KBM-7 (cell line): ENCODE measurements around the gene KRT25.
A peak's percentile ranks its signal among the peaks of the same experiment; 100 is the strongest.
"Not testable (repeated sequence)": the region's sequence is repeated elsewhere in the genome, so short reads cannot be mapped to it uniquely, and the experiment has no call there.

Experiments
- DNase-seq: peaks from one replicate; pipeline ENCODE4 v3.0.0-alpha.2; 2015
- in situ Hi-C: fragments of 300-500 bp; cut with MboI; formaldehyde crosslinking; loops from 2 replicates; pipeline ENCODE4 v1.14.3; 2020; ENCODE audit warnings: low sequenced_read_pairs, low pct_unique_long_range_greater_than_20kb, mixed read lengths

KRT25 gene

DNA sequence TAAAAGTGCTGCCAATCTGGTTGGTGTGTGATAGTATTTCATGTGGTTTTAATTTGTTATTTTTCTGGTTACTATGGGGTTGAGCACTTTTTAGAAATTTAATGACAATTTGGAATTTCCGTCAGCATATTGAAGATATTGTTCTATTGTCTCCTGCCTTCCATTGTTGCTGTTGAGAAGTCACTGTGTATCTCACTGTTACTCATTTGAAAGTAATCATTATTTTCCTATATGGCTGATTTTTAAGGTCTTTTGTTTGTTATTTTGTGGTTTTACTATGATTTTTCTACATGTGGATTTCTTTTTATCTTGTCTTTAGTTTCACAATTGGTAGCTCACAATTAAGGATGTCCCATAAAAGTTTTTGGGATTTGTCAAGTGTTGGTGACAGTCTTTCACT lies 8.6 kb upstream of the KRT25 start:
- DNase-seq: no peak
- in situ Hi-C loops: no loop called here

DNA sequence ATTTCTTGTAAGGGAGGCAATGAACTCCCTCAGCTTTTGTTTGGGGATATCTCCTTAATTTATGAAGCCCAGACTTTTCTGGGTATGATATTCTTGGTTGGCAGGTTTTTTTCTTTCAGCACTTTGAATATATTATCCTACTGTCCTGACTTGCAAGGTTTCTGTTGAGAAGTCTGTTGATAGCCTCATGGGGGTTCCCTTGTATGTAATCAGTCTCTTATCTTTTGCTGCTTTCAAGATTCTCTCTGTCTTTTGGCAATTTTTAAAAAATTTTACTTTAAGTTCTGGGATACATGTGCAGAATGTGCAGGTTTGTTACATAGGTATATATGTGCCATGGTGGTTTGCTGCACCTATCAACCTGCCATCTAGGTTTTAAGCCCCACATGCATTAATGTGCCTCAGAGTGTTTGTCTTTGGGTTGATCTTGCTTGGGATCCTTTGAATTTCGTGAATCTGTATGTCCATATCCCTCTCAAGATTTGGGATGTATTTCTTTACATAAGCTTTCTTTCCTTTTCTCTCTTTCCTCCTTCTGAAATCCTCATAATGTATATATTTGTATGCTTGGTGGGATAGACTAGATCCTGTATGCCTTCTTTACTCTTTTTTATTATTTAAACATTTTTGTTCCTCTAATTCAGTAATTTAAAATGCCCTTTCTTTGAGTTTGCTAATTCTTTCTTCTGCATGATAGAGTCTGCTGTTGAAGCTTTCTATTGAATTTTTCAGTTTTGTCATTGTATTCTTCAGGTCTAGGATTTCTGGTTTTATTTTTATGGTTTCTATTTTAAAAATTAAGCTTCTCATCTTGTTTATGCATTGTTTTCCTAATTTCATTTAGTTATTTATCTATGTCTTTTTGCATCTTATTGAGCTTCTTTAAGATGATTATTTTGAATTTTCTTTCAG lies 5.2 kb upstream of the KRT25 start:
- in situ Hi-C loops: no loop called here

DNA sequence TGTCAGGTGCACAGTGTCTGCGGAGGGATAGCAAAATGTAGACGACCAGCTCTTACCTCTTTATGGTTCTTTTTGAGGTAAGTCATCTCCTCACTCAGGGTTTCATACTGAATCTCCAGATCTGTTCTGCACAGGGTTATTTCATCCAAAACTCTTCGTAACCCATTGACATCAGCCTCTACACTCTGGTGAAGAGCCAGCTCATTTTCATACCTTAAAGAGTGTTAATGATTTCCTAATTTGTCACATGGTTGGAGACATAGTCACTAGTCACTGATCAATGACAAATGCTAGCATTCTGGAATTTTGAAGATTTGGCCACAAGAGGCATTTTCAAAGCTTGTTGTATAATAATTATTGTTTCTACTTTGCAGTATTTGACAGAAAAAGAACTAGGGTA lies 1.3 kb downstream of the KRT25 start:
- DNase-seq: no peak

More for the DNA sequence above, 5.2 kb upstream of the KRT25 start:
- no peak for DNase-seq

GRCh38 chr17:40751065-40751464 lies 4.1 kb downstream of the KRT25 start:
- no peak for DNase-seq
- in situ Hi-C loops: no loop called here

More for the DNA sequence above, 1.3 kb downstream of the KRT25 start:
- in situ Hi-C loops: no loop called here

GRCh38 chr17:40750391-40750790 lies 4.7 kb downstream of the KRT25 start:
- no peak for DNase-seq
- in situ Hi-C loops: no loop called here

- DNase-seq, in situ Hi-C loops: not testable (repeated sequence)
Observed at GRCh38 chr17:40748666-40749065, 6.5 kb downstream of the KRT25 start.

DNA sequence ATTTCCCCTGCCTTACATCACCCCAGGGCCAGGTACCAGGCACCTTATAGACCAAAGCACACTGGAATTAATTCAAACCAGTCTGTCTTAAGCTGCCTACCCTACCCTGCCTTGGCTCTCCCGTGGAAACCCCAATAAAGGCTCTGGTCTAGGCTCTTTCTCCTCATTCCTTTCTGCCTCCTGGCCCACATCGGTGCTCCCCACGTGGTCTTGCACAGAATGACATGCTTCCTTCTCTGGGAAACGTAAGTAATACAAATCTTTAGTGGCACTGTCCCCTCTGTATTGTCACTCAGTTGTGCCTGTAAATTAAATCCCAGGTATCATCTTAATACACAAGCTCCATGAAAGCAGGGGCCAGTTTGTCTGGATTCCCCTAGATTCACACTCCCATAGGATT lies 16.6 kb downstream of the KRT25 start:
- in situ Hi-C loops: no loop called here
- DNase-seq: no peak

- DNase-seq: no peak
- in situ Hi-C loops: no loop called here
Observed at GRCh38 chr17:40735016-40735415, 20.1 kb downstream of the KRT25 start.

- DNase-seq: no peak
- in situ Hi-C loops: no loop called here
Observed at GRCh38 chr17:40734018-40734417, 21.1 kb downstream of the KRT25 start.

- no peak for DNase-seq
- in situ Hi-C loops: no loop called here
Observed at GRCh38 chr17:40730970-40731369, 24.2 kb downstream of the KRT25 start.

- in situ Hi-C loops: no loop called here
- DNase-seq: peak; percentile 54
Observed at GRCh38 chr17:40727447-40728231, 27.5 kb downstream of the KRT25 start.

- in situ Hi-C loops: no loop called here
- no peak for DNase-seq
Observed at GRCh38 chr17:40726919-40727318, 28.2 kb downstream of the KRT25 start.

- DNase-seq: no peak
- in situ Hi-C loops: no loop called here
Observed at GRCh38 chr17:40724656-40725055, 30.5 kb downstream of the KRT25 start.

DNA sequence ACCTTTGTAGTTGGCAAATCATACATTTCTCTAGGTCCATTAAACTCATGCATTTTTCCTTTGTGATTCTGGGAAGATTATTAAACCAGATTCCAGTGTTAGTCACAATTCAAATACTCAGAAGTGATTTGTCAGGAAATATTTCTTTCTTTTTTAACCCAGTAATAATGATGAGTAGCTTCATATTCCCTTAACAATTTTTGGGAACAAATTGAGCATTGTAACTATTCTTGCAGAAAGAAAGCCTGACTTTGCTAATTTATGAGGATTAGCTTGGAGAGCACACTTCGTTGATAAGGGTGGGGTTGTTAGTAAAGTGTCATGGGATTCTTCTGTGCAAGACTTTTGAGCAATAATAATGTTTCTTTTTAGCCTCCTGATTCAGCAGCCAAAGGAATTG lies 32.9 kb downstream of the KRT25 start:
- DNase-seq: no peak
- in situ Hi-C loops: no loop called here

DNA sequence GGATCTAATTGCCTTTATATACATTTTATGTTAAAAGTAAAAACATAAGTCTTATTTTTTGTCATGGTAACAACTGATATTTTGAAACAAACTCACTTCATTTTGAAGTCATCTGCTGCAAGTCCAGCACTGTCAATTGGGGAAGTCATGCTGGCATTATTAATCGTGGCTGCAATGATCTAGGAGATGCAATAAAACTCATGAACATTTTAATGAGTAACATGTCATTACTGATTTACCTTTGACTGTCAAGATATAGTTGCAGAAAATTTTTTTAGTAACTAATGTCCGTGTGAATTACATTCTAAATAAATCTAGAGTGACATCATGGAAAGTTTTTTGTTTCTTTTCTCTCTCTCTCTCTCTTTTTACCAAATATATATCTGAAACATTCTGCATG lies 34.2 kb downstream of the KRT25 start:
- DNase-seq: no peak
- in situ Hi-C loops: no loop called here

- in situ Hi-C loops: no loop called here
- no peak for DNase-seq
Observed at GRCh38 chr17:40718930-40719329, 36.2 kb downstream of the KRT25 start.

GRCh38 chr17:40717776-40718175 lies 37.4 kb downstream of the KRT25 start:
- in situ Hi-C loops: no loop called here
- DNase-seq: no peak

DNA sequence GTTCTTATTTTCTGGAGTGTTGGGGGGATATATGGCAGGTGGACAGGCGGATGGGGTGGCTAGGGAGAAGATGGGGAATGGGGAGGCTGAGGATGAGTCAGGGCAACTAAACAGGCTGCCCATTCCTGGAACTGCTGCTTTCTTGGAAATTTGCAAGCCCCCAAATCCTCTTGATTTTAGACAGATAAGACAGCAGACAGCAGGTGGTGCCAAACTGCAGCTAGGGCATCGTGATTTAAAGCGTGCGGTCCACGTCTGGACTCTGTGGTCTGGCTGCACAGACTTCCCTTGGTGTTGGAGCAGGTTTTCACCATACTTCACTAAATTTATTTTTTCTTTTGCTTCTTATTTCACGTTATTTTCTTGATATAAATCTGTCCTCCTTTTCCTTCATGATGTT lies 40.7 kb downstream of the KRT25 start:
- no peak for DNase-seq
- in situ Hi-C loops: no loop called here

DNA sequence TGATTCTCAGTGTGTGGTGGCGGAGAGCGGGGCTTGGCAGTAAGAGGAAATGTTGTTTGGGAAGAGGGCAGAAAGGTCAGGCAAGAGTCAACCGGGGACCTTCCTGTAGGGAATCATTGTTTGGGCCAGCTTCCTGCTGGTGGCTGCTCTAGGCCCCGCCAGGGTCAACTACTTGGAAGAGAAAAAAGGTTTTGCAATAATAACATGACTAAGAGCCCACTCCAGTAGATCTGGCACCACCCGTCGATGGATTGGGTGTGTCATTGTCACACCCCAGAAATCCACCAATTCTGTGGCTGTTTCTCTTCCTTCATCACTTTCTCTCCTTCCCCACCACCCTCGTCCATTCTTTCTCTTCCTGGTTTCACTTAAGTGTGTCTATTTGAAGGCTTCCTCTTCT lies 47.4 kb downstream of the KRT25 start:
- in situ Hi-C loops: no loop called here
- DNase-seq: no peak

DNA sequence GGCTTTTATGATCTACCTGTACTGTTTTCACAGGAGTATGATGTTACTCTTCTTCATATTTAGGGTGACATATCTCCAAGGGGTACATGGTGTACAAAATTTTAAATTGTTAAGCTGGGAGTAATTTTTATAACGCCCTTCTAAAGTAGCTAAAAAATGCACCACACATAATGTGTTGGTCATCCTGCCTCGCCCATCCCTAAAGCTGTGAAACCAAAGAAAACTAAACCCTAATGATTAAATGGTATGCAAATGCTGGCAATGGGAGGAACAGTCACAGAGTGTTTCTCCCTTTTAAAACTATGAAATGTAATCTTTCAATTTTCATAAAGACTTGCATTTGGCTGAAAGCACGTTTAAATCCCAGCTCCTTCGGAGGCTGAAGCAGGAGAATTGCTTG lies 49.5 kb downstream of the KRT25 start:
- in situ Hi-C loops: no loop called here
- no peak for DNase-seq
